HG03520 (cell line): Measurements from ENCODE around the gene DAD1.
"Not testable (repeated sequence)": the region's sequence is repeated elsewhere in the genome, so short reads cannot be mapped to it uniquely, and the experiment has no call there.

Experiments
- ATAC-seq: cut with Tn5 transposase; IDR thresholded peaks from one replicate; pipeline ENCODE4 v1.9.1; 2021; ENCODE audit warnings: mild to moderate bottlenecking, moderate library complexity; ENCODE audit not compliant: unreplicated experiment

DAD1 gene

GRCh38 chr14:22589096-22589839 is at the start of gene DAD1:
Gene DAD1, minus strand, starts transcription at chr14:22589224. Its CDS starts 67 bp downstream, at chr14:22589157.
- ATAC-seq: peak; percentile 85

- not testable (repeated sequence) for ATAC-seq
These were observed 47.0 kb upstream of the DAD1 start for GRCh38 chr14:22635980-22636379.

GRCh38 chr14:22634233-22634900 is 45.3 kb upstream of the DAD1 start:
- no peak for ATAC-seq

- ATAC-seq: no peak
These were observed 41.5 kb upstream of the DAD1 start for GRCh38 chr14:22630486-22630885.

GRCh38 chr14:22630066-22630465 is 41.0 kb upstream of the DAD1 start:
- no peak for ATAC-seq

- ATAC-seq: no peak
These were observed 40.3 kb upstream of the DAD1 start for GRCh38 chr14:22629361-22629760.

- no peak for ATAC-seq
These were observed 38.7 kb upstream of the DAD1 start for GRCh38 chr14:22627506-22628263.

- ATAC-seq: no peak
These were observed 37.6 kb upstream of the DAD1 start for GRCh38 chr14:22626590-22626989.

- no peak for ATAC-seq
These were observed 34.0 kb upstream of the DAD1 start for GRCh38 chr14:22623047-22623446.

GRCh38 chr14:22622255-22622654 is 33.2 kb upstream of the DAD1 start:
- no peak for ATAC-seq

- ATAC-seq: not testable (repeated sequence)
These were observed 26.7 kb upstream of the DAD1 start for GRCh38 chr14:22615765-22616164.

GRCh38 chr14:22614240-22614799 is 25.3 kb upstream of the DAD1 start:
- ATAC-seq: no peak

- no peak for ATAC-seq
These were observed 24.8 kb upstream of the DAD1 start for GRCh38 chr14:22613736-22614239.

- ATAC-seq: no peak
These were observed 24.2 kb upstream of the DAD1 start for GRCh38 chr14:22613106-22613695.

- ATAC-seq: no peak
These were observed 21.9 kb upstream of the DAD1 start for GRCh38 chr14:22610931-22611330.

GRCh38 chr14:22607291-22607690 is 18.3 kb upstream of the DAD1 start:
- ATAC-seq: no peak

GRCh38 chr14:22606380-22606779 is 17.4 kb upstream of the DAD1 start:
- no peak for ATAC-seq

GRCh38 chr14:22602862-22603261 is 13.8 kb upstream of the DAD1 start:
- no peak for ATAC-seq

GRCh38 chr14:22601996-22602395 is 13.0 kb upstream of the DAD1 start:
- ATAC-seq: no peak

GRCh38 chr14:22601456-22601855 is 12.4 kb upstream of the DAD1 start:
- ATAC-seq: no peak

- ATAC-seq: no peak
These were observed 11.0 kb upstream of the DAD1 start for GRCh38 chr14:22600027-22600426.
